ENCODE results near the gene PRRT4.
A peak's percentile ranks its signal among the peaks of the same experiment; 100 is the strongest.

Gene PRRT4

GRCh38 chr7:128395748-128396147 lies 34.3 kb upstream of the PRRT4 start:
- DNase-seq (ENCODE audit: low read depth), result no peak

- no peak for DNase-seq (ENCODE audit: low read depth)
These were observed 33.5 kb upstream of the PRRT4 start for GRCh38 chr7:128394904-128395496.

GRCh38 chr7:128393526-128394330 lies 32.2 kb upstream of the PRRT4 start:
- no peak for DNase-seq (ENCODE audit: low read depth)

- DNase-seq (ENCODE audit: low read depth), result no peak
These were observed 31.2 kb upstream of the PRRT4 start for GRCh38 chr7:128392446-128393327.

- no peak for DNase-seq (ENCODE audit: low read depth)
These were observed 30.3 kb upstream of the PRRT4 start for GRCh38 chr7:128391805-128392204.

GRCh38 chr7:128390871-128391565 lies 29.5 kb upstream of the PRRT4 start:
- no peak for DNase-seq (ENCODE audit: low read depth)

- DNase-seq (ENCODE audit: low read depth), result no peak
These were observed 28.3 kb upstream of the PRRT4 start for GRCh38 chr7:128389618-128390329.

GRCh38 chr7:128389085-128389617 lies 27.7 kb upstream of the PRRT4 start:
- no peak for DNase-seq (ENCODE audit: low read depth)

- DNase-seq (ENCODE audit: low read depth), result no peak
These were observed 26.6 kb upstream of the PRRT4 start for GRCh38 chr7:128388145-128388485.

- peak; percentile 53 for DNase-seq (ENCODE audit: low read depth)
These were observed 26.0 kb upstream of the PRRT4 start for GRCh38 chr7:128387216-128388144.

GRCh38 chr7:128385988-128386925 lies 24.8 kb upstream of the PRRT4 start:
- DNase-seq (ENCODE audit: low read depth), result no peak

GRCh38 chr7:128384726-128385125 lies 23.2 kb upstream of the PRRT4 start:
- DNase-seq (ENCODE audit: low read depth), result no peak

- no peak for DNase-seq (ENCODE audit: low read depth)
These were observed 22.3 kb upstream of the PRRT4 start for GRCh38 chr7:128383776-128384175.

- DNase-seq (ENCODE audit: low read depth), result no peak
These were observed 19.8 kb upstream of the PRRT4 start for GRCh38 chr7:128381161-128381821.

GRCh38 chr7:128380483-128381106 lies 19.1 kb upstream of the PRRT4 start:
- no peak for DNase-seq (ENCODE audit: low read depth)

- no peak for DNase-seq (ENCODE audit: low read depth)
These were observed 18.5 kb upstream of the PRRT4 start for GRCh38 chr7:128379900-128380479.

- no peak for DNase-seq (ENCODE audit: low read depth)
These were observed 17.1 kb upstream of the PRRT4 start for GRCh38 chr7:128378637-128379036.

GRCh38 chr7:128376077-128376476 lies 14.6 kb upstream of the PRRT4 start:
- no peak for DNase-seq (ENCODE audit: low read depth)
